IPS-18c (cell line): ENCODE data around the gene ATG16L1.

Source experiments
- H3K4me3 ChIP-seq: 2 replicates; pipeline ENCODE4 v1.7.0; 2013; ENCODE audit warnings: low read depth, mild to moderate bottlenecking, low read length, moderate library complexity; ENCODE audit not compliant: insufficient read depth
- H3K9me3 ChIP-seq: one replicate; pipeline ENCODE4 v1.6.1; 2013; ENCODE audit warnings: mild to moderate bottlenecking, low read length, moderate library complexity; ENCODE audit not compliant: control insufficient read depth, insufficient read depth

Gene ATG16L1

DNA sequence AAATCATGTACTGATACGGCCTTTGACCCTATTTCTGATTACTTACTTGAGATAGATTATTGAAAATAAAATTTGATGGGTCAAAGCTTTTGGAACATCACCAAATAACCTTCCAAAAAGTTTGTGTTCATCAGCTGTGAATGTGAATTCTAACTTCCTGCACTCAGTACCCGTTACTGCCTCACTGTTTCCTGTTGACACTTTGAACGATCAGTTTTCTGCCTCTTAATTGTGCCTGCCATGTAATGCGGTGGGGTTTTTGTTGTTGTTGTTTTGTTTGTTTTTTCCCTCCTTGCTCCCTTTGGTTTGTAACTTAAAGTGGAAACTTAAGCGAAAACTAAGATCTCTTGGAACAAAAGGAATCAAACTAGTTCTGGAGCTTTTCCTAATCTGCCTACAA is 18.9 kb downstream of the ATG16L1 start:
- H3K9me3 ChIP-seq, result no peaks in the 10 kb centered on the region
- H3K4me3 ChIP-seq, result no peak overlapping the region

GRCh38 chr2:233270951-233271350 is 19.5 kb downstream of the ATG16L1 start:
- Histone ChIP-seq H3K4me3 (no peak overlapping the region), H3K9me3 (no peaks in the 10 kb centered on the region)

GRCh38 chr2:233271693-233272092 is 20.2 kb downstream of the ATG16L1 start:
- Histone ChIP-seq H3K4me3 (no peak overlapping the region), H3K9me3 (no peaks in the 10 kb centered on the region)

GRCh38 chr2:233273120-233273519 is 21.6 kb downstream of the ATG16L1 start:
- Histone ChIP-seq H3K9me3 (no peaks in the 10 kb centered on the region), H3K4me3 (no peak overlapping the region)

- Histone ChIP-seq H3K9me3 (no peaks in the 10 kb centered on the region), H3K4me3 (no peak overlapping the region)
These were observed 23.8 kb downstream of the ATG16L1 start for GRCh38 chr2:233275223-233275622.

DNA sequence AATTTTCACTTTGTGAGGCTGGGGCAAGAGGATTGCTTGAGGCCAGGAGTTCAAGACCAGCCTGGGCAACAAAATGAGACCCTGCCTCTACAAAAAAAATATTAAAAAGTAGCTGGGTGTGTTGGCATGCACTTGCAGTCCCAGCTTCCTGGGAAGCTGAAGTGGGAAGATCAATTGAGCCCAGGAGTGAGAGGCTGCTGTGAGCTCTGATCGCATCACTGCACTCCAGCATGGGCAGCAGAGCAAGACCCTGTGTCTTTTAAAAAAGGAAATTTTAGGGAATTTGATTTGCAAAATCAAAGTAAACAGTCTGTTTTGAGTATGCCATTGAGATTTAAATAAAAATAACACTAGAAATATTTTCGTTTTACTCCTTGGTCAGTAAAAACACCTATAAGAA is 27.4 kb downstream of the ATG16L1 start:
- Histone ChIP-seq H3K9me3 (no peaks in the 10 kb centered on the region), H3K4me3 (no peak overlapping the region)

DNA sequence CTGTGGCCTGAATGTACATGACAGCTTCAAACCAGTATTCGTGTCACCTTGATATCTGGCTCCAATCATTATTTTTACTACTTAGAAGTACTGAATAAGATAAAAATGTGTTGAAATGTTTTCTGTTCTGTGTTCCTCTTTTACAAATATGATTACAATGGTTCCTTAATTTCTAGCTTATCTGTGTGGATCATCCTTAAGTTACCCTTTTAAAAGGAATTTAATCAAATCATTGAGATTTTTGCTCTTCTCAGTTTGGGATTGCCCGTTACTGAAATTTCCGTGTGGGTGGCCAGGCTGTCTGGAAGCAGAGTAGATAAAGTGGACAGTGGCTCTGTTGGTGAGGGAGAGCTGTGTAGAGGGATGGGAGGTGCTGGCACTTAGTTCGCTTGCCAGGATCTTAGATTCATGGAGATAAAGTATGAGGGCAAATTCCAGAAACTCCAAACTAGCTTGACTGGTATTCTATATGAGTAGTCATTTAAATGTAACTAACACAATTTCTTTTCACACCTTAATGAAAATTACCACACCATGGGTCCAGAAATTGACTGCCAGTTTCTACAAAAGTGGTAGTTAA is 28.7 kb downstream of the ATG16L1 start:
- Histone ChIP-seq H3K9me3 (no peaks in the 10 kb centered on the region), H3K4me3 (no peak overlapping the region)

DNA sequence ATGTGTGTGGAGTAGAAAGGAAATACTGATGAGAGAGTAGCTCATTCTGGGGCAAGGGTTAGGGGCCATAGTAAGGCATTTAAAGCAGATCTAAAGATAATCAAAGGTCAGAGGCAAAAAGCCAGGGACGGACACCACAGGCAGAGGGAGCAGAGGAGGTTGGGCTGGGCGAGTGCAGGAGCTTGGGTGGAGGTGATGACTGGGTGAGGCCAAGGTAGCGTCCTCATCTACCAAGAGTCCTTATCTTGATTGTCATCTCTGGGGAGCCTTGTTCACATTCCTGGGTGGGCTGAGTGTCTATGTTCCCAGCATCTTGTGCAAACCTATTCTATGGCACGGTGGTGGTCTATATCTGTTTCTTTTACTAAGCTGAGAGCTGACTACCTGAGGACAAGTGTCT is 30.1 kb downstream of the ATG16L1 start:
- H3K4me3 ChIP-seq, result no peak overlapping the region
- peaks cover 2% of the 10 kb centered on the region for H3K9me3 ChIP-seq

DNA sequence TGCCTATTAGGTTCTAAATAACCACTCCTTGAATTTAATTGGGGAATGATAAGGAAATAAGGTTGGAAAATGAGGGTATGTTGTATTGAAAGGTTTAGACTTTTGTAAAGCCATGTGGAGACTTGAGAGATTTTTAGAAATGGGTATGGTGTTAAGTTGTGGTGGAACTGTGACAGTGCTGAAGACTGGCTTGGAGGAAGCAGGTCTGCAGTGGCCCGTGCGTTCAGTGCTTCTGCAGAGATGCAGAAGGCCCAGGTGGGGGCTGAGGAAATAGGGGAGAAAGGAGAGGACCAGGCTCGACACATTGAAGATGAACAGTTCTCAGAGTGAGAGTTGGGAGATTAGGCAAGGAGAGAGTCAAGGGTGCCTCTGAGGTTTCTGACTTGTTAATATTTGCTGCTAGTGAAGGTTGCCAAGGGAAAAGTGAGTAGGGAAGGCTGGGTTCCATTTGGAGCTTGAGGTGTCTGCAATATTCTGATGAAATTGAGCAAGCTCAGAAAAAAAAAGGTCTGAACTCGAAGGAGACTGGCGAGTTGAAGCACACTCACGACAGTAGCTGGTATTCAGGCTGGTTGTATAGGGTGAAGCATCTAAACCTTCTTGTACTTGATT is 30.6 kb downstream of the ATG16L1 start:
- no peak overlapping the region for H3K4me3 ChIP-seq

GRCh38 chr2:233285921-233286320 is 34.4 kb downstream of the ATG16L1 start:
- Histone ChIP-seq H3K4me3 (no peak overlapping the region), H3K9me3 (peaks cover 2% of the 10 kb centered on the region)

More for the DNA sequence above, 30.6 kb downstream of the ATG16L1 start:
- peaks cover 2% of the 10 kb centered on the region for H3K9me3 ChIP-seq

DNA sequence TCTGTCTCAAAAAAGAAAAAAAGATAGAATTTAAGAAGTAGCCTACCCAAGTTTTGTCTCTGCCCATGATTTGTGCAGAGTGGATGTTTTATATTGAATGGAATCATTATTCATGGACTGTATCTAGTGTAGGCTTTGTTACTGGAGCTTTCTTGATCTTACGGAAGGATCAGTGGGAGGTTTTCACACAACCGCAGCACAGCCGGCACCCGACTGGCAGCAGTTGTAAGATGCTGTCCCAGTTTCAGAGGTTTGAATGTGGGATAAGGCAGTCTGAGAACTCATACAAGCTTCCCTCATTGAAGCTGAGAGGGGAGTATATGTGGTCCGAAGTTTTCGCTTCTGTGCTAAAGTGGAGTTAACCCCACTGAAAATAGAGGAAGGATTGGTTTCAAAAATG is 36.4 kb downstream of the ATG16L1 start:
- no peak overlapping the region for H3K4me3 ChIP-seq
- peaks cover 2% of the 10 kb centered on the region for H3K9me3 ChIP-seq

DNA sequence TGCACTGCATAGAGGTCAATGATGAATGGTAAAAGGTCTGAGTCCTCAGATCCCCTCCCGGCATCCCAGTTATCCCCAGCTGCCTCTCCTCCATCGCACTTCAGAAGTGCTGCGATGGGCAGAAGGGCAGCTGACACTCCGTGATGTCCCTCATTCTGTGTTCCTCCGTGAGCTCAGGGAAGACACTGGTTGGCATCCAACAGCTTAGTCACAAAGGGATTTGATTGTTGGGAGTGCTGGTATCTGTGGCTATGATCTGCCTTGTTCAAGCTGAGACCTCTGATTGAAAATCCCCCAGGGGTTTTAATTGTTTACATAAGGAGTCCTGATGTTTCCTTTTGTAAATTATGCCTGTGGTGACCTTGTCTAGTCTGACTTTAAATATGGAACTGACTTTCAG is 37.2 kb downstream of the ATG16L1 start:
- Histone ChIP-seq H3K4me3 (no peak overlapping the region), H3K9me3 (peaks cover 2% of the 10 kb centered on the region)

DNA sequence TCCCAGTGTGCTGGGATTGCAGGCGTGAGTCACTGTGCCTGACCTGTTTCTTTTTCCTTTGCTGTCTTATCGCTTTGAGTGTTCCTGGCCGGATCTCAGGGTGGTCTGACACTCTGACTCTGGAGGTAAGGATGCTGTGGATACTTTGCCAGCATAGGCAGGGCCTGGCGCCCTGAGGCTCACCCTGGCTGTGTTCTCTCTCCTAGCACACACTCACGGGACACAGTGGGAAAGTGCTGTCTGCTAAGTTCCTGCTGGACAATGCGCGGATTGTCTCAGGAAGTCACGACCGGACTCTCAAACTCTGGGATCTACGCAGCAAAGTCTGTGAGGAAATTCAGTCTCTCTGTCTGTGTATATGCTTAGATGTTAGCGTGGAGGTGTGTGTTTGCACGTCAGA is 38.2 kb downstream of the ATG16L1 start:
- Histone ChIP-seq H3K4me3 (no peak overlapping the region), H3K9me3 (peaks cover 2% of the 10 kb centered on the region)

DNA sequence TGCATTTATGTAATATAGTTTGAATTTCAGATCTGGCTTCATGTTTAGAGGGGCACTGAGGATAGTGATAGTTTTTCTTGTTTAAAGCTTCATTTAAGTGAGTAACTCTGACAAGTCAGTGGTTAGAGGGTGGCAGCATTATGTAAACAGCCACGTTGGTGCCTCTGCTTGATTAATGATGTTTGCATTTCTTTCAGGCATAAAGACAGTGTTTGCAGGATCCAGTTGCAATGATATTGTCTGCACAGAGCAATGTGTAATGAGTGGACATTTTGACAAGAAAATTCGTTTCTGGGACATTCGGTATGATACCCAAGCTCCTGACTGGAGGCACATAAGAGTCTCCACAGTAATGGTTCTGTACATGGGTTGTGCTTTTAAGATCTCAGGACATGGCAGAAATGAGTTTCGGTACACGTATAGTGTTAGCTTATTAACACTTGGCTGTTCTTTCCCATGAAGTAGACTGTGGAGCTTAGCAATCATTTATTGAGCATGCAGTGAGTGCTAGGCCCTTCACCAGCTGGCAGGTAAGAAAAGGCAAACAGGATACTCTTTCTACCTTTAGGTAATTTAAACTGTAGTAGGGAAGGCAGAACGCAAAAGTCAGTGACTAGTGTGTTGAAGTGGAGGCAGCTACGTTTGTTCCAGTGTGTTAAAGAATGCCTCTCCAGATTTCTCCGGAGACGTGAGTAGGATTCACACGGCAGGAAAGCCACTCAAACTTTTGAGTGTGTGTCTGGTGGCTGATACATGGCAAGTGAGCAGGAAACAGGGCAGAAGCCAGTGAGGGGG is 38.8 kb downstream of the ATG16L1 start:
- peaks cover 2% of the 10 kb centered on the region for H3K9me3 ChIP-seq
- no peak overlapping the region for H3K4me3 ChIP-seq

DNA sequence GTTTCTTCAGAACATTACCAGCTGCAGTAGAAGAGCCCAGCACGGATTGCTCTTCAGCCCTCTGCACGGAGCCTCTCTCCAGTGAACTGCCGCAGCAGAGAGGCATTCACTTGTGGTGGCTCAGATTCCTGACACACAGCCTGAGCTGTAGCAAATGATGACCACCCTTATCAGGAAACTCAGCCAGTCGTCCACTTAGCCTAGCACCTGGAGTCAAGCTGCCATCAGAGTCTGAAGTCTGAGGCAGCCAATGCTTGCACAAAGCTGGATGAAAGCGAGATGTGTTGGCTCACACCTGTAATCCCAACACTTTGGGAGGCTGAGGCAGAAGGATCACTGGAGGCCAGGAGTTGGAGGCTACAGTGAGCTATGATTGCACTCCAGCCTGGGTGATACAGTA is 44.4 kb downstream of the ATG16L1 start:
- H3K9me3 ChIP-seq, result no peaks in the 10 kb centered on the region
- no peak overlapping the region for H3K4me3 ChIP-seq

GRCh38 chr2:233297076-233297475 is 45.6 kb downstream of the ATG16L1 start:
- H3K4me3 ChIP-seq, result no peak overlapping the region
- no peaks in the 10 kb centered on the region for H3K9me3 ChIP-seq

GRCh38 chr2:233300401-233300800 is 48.9 kb downstream of the ATG16L1 start:
- Histone ChIP-seq H3K4me3 (no peak overlapping the region), H3K9me3 (no peaks in the 10 kb centered on the region)

DNA sequence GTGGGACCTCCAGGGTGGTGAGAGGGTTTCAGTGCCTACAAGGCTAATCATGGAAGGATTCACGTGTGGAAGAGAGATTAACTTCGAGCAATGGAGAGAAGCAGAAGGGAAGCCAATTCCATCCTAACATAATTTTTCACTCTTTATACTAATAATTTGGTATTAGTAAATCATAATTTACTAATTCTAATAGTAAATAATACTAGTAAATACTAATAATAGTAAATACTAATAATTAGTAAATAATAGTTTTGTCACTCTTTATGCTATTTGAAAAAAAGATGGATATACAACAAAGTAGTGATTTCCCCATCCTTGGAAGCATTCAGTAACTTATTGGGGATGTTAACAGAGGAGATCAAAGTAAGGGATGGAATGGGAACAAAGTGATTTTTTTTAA is 49.8 kb downstream of the ATG16L1 start:
- no peaks in the 10 kb centered on the region for H3K9me3 ChIP-seq
- H3K4me3 ChIP-seq, result no peak overlapping the region
